HG03280 (cell line): ENCODE measurements around the gene ZNF578.
"Not testable (repeated sequence)": the region's sequence is repeated elsewhere in the genome, so short reads cannot be mapped to it uniquely, and the experiment has no call there.

Source experiments
- ATAC-seq: cut with Tn5 transposase; IDR thresholded peaks from one replicate; pipeline ENCODE4 v1.9.1; 2021; ENCODE audit warnings: mild to moderate bottlenecking, moderate library complexity; ENCODE audit not compliant: unreplicated experiment

The ZNF578 gene

GRCh38 chr19:52453324-52454094 lies at the start of gene ZNF578:
Gene ZNF578, plus strand, starts transcription at chr19:52453553. Its CDS starts 48,293 bp downstream, at chr19:52501846.
- ATAC-seq = no peak

DNA sequence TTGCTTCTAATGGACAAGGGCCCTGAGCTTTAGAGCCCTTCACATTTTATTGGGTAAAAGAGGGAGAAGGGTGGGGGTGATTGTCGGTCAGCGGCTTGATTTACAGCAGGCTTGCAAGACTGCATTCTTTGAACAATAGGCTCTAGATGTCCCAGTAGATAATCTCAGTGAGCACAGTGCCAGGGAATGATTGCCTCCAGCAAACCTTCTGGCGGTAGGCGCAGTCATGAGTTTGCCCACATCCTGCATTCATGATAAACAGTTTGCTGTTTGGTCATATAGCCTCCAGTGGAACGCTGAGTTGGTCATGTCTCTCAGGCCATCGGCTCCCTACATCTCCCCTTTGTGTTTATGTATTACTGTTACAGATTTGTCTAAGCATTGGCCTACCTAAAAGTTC lies 43.1 kb upstream of the ZNF578 start:
- no peak for ATAC-seq

- ATAC-seq = no peak
Measured at GRCh38 chr19:52415711-52416110, 37.6 kb upstream of the ZNF578 start.

- ATAC-seq = no peak
Measured at GRCh38 chr19:52428937-52429336, 24.4 kb upstream of the ZNF578 start, which contains the start of gene ZNF534. Gene ZNF534, plus strand, starts transcription at chr19:52429148. Its CDS starts 2,327 bp downstream, at chr19:52431475.

DNA sequence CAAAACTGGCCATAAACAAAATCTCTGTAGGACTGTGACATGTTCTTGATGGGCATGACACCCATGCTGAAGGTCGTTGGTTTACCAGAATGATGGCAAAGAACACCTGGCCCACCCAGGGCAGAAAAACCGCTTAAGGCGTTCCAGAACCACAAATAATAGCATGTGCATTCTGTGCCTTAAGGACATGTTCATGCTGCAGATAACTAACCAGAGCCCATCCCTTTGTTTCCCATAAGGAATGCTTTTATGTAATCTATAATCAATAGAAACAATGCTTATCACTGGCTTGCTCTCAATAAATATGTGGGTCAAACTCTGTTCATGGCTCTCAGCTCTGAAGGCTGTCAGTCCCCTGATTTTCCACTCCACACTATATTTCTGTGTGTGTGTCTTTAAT lies 11.2 kb upstream of the ZNF578 start:
- no peak for ATAC-seq

DNA sequence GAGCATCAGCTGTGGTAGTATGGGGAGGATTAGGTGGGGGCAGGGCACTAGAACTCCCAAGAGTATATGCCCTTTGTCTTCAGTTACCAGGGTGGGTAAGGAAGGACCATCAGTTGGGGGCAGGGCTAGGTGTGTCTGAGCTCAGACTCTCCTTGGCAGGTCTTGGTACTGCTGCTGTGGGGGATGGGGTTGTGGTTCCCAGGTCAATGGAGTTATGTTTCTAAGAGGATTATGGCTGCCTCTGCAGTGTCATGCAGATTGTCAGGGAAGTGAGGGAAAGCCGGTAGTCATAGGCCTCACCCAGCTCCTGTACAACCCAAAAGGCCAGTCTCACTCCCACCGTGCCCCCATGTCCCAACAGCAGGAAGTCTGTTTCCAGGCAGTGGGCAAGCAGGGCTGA lies 8.8 kb upstream of the ZNF578 start:
- no peak for ATAC-seq

DNA sequence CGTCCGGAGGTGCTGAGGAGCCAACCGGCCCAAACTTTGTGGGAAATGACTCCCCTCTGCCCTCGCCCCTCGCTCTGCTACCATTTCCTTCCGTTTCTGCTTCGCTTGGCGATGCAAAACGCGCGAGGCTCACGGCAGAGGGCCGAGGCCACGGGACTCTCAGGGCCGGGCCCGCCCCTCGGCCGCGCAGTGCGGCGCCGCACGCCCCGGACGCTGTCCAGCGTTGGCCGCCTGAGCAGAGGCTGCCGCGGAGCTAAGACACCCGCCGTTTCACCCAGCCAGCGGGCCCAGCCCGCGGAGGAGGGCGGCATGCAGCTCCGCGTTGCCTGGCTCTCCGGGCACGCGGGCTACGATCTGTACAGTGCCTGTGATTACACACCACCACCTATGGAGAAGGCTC lies 2.1 kb upstream of the ZNF578 start:
- no peak for ATAC-seq

GRCh38 chr19:52464798-52465470 lies 11.6 kb downstream of the ZNF578 start:
- ATAC-seq = no peak

DNA sequence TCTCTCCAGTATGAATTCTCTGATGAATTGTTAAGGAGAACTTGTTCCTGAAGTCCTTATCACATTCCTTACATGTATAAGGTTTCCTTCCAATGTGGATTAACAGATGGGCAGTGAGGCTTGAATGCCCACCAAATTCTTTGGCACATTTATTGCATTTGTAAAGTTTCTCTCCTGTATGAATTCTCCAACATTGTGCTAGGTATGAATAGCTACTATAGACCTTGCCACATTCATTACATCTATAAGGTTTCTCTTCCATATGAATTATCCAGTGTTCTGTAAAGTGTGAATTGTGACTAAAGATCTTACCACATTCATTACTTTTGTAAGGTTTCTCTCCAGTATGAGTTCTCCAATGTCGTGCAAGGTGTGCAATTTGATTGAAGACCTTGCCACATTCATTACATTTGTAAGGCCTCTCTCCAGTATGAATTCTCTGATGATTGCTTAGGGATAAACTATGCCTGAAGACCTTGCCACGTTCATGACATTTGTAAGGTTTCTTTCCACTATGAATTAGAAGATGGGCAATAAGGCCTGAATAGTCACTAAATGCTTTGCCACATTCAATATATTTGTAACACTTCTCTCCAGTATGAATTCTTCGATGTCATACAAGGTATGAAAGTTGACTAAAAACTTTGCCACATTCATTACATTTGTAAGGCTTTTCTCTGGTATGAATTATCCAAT lies 20.4 kb downstream of the ZNF578 start:
- no peak for ATAC-seq

- no peak for ATAC-seq
Measured at GRCh38 chr19:52474351-52475127, 21.2 kb downstream of the ZNF578 start.

DNA sequence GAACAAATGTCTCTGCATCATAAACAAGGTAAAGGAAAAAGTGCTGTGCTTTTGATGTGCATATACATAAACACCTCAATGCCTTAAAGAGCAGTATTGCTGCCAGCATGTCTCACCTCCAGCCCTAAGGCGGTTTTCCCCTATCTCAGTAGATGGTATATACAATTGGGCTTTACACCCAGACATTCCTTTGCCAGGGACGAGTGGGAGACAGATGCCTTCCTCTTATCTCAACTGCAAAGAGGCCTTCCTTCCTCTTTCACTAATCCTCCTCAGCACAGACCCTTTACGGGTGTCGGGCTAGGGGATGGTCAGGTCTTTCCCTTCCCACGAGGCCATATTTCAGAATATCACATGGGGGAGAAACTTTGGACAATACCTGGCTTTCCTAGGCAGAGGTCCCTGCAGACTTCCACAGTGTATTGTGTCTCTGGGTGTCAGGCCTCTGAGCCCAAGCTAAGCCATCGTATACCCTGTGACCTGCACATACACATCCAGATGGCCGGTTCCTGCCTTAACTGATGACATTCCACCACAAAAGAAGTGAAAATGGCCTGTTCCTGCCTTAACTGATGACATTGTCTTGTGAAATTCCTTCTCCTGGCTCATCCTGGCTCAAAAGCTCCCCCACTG lies 30.9 kb downstream of the ZNF578 start:
- ATAC-seq = not testable (repeated sequence)

DNA sequence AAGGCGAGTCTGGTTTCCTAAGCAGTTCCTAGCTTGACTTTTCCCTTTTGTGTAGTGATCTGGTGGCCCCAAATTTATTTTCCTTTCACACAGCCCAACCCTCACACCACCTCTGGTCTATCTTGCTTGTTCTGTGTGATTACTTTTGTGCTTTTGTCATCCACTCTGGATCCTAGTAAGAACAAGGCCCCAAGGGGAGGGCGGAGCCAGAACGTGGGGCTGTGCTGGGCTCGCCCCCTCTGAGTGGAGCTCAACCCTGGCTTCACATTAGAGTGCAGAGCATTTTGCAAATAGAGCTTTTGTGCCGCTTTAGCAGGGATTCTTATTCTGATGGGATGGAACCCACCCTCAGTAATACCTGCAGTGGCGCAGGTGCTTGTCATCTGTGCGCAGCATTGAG lies 31.7 kb downstream of the ZNF578 start:
- not testable (repeated sequence) for ATAC-seq

- not testable (repeated sequence) for ATAC-seq
Measured at GRCh38 chr19:52485561-52486240, 32.3 kb downstream of the ZNF578 start.

GRCh38 chr19:52492201-52492993 lies 39.0 kb downstream of the ZNF578 start:
- no peak for ATAC-seq

- no peak for ATAC-seq
Measured at GRCh38 chr19:52492994-52493470, 39.7 kb downstream of the ZNF578 start.

GRCh38 chr19:52494518-52494917 lies 41.2 kb downstream of the ZNF578 start:
- no peak for ATAC-seq

DNA sequence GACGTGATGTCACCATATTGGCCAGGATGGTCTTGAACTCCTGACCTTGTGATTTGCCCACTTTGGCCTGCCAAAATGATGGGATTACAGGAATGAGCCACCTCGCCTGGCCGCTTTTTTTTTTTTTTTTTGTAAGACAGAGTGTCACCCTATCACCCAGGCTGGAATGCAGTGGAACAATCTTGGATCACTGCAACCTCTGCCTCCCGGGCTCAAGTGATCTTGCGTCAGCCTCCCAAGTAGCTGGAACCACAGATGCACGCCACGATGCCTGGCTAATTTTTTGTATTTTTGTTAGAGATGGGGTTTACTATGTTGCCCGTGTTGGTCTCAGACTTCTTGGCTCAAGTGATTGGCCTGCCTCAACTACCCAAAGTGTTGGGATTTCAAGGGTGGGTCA lies 45.2 kb downstream of the ZNF578 start:
- ATAC-seq = no peak

DNA sequence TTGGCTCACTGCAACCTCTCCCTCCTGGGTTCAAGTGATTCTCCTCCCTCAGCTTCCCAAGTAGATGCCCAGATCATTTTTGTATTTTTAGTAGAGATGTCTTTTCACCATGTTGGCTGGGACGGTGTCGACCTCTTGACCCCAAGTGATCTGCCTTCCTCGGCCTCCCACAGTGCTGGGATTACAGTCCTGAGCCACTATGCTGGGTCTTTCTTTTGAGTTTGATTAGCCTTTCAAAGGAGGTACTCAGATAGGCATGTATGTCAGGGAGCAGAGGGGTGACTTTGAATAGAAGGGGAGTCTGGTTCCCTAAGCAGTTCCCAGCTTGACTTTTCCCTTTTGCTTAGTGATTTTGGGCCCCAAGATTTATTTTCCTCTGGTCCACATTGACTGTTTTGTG lies 47.1 kb downstream of the ZNF578 start:
- ATAC-seq = not testable (repeated sequence)

DNA sequence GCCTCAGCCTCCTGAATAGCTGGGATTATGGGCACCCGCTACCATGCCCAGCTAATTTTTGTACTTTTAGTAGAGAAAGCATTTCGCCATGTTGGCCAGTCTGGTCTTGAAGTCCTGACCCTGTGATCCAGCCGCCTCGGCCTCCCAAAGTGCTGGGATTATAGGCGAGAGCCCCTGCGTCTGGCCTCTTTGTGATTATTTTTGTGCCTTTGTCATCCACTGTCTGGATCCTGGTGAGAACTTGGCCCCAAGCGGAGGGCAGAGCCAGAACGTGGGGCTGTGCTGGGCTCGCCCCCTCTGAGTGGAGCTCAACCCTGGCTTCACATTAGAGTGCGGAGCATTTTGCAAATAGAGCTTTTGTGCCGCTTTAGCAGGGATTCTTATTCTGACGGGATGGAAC lies 47.6 kb downstream of the ZNF578 start:
- ATAC-seq = not testable (repeated sequence)
